Panc1 (cell line): ENCODE data around the gene PRKAB2. TPM values are rescaled to one million over a fixed set of nuclear protein-coding genes. Genes with fewer than 3 reads are reported as not detected.

Experiments used
- ATAC-seq: fragments of 200-7000 bp; cut with Tn5 transposase; 2 replicates; pipeline ENCODE4 v1.9.1; 2020; ENCODE audit warnings: mild to moderate bottlenecking, moderate library complexity
- BruUV-seq: library from RNA; stranded (reverse); fragments of 400-500 nt; replicated peaks from 2 replicates; lab custom pipeline; 2021; lab: Mats Ljungman, UMichigan
- CTCF ChIA-PET: fragments of 300-600 bp; sonication (Branson Sonifier 250); formaldehyde crosslinking; loops from one replicate; lab custom pipeline; 2022; ENCODE audit warnings: antibody characterized with exemption; lab: Charles Lee
- POLR2A ChIA-PET: fragments of 300-600 bp; sonication (Branson Sonifier 250); formaldehyde crosslinking; loops from one replicate; lab custom pipeline; 2022; ENCODE audit warnings: antibody characterized with exemption; lab: Charles Lee
- DNase-seq: peaks from one replicate; pipeline ENCODE4 v3.0.0-alpha.2; 2010; ENCODE audit warnings: low read depth, low spot score
- H3K27ac ChIP-seq: 2 replicates; pipeline ENCODE4 v1.5.1; 2011; ENCODE audit warnings: mild to moderate bottlenecking, low read length, inconsistent platforms
- H3K27me3 ChIP-seq: fragments of 200-500 bp; sonication (Bioruptor generic); 2 replicates; pipeline ENCODE4 v1.6.0; 2014; ENCODE audit warnings: low read length, inconsistent platforms; ENCODE audit not compliant: control insufficient read depth, insufficient read depth
- H3K36me3 ChIP-seq: fragments of 200-500 bp; sonication (Bioruptor generic); 2 replicates; pipeline ENCODE4 v1.5.1; 2014; ENCODE audit warnings: inconsistent platforms, mild to moderate bottlenecking, low read length, moderate library complexity; ENCODE audit not compliant: control insufficient read depth, insufficient read depth
- H3K4me1 ChIP-seq: 2 replicates; pipeline ENCODE4 v1.5.1; 2011; ENCODE audit warnings: inconsistent platforms, mild to moderate bottlenecking, low read length, moderate library complexity; ENCODE audit not compliant: control insufficient read depth, insufficient read depth
- H3K4me3 ChIP-seq, 2 experiments: 2 replicates each; pipeline ENCODE4 v1.5.1; 2011 to 2012; ENCODE audit warnings: low read depth in 2 of 2, low read length in 2 of 2, mild to moderate bottlenecking in 2 of 2, inconsistent platforms in 1 of 2, moderate library complexity in 1 of 2
- H3K9me3 ChIP-seq: fragments of 200-500 bp; sonication (Bioruptor generic); 2 replicates; pipeline ENCODE4 v1.5.1; 2014; ENCODE audit warnings: low read depth, mild to moderate bottlenecking, inconsistent platforms, low read length, moderate library complexity; ENCODE audit not compliant: control insufficient read depth, insufficient read depth
- CTCF ChIP-seq: fragments of 450-650 bp; IDR thresholded peaks from 2 replicates; pipeline ENCODE4 v1.5.1; 2017; ENCODE audit warnings: mild to moderate bottlenecking
- POLR2AphosphoS5 ChIP-seq: IDR thresholded peaks from 2 replicates; pipeline ENCODE4 v1.6.1; 2012; ENCODE audit warnings: mild to moderate bottlenecking, low read depth, low read length, moderate library complexity
- REST ChIP-seq, 2 experiments: IDR thresholded peaks; 2 replicates each; pipeline ENCODE4 v1.6.1; 2011 to 2012; ENCODE audit warnings: low read depth in 2 of 2, control low read depth in 1 of 2, low read length in 1 of 2, mild to moderate bottlenecking in 1 of 2, moderate library complexity in 1 of 2; ENCODE audit not compliant: insufficient read depth in 1 of 2
- SIN3A ChIP-seq: IDR thresholded peaks from 2 replicates; pipeline ENCODE4 v1.6.1; 2012; ENCODE audit warnings: low read depth, mild to moderate bottlenecking, low read length, moderate library complexity, borderline replicate concordance; ENCODE audit not compliant: insufficient read depth
- TCF7L2 ChIP-seq: IDR thresholded peaks from 2 replicates; pipeline ENCODE4 v1.6.1; 2011; ENCODE audit warnings: mild to moderate bottlenecking, low read depth, low read length, inconsistent platforms
- in situ Hi-C: cut with HindIII; loops from 2 replicates; pipeline ENCODE4 v1.10.0; 2016; ENCODE audit warnings: low sequenced_read_pairs, low pct_unique_long_range_greater_than_20kb
- intact Hi-C: fragments of 100-400 bp; cut with micrococcal nuclease; formaldehyde crosslinking; loops from one replicate; pipeline ENCODE4 v1.10.0; 2022; ENCODE audit not compliant: unreplicated experiment
- total RNA-seq: library from RNA; stranded (reverse); gene quantifications from one replicate; pipeline ENCODE4 v1.2.1, GENCODE V29; 2021; ENCODE audit not compliant: unreplicated experiment

PRKAB2 gene
- total RNA-seq, 1 experiment from 2014 or later: 6.6 TPM

GRCh38 chr1:147169171-147169570 is 3.1 kb downstream of the PRKAB2 start:
- Histone ChIP-seq H3K9me3 (no peaks in the 10 kb centered on the region), H3K4me1 (peaks cover 14% of the 10 kb centered on the region), H3K27ac (no peak overlapping the region), H3K4me3 (no peak overlapping the region), H3K27me3 (no peaks in the 10 kb centered on the region), H3K36me3 (peaks cover 2% of the 10 kb centered on the region; the same call in 1 of the 2 replicates)
- ChIA-PET POLR2A (no interaction called here), CTCF (no interaction called here)
- BruUV-seq: TSS peak; percentile 40
- intact Hi-C loops (no loop called here), in situ Hi-C loops (no loop called here)
- ATAC-seq (no peak), DNase-seq (no peak)
- TF ChIP-seq CTCF: no peak
- TF ChIP-seq REST (IDR thresholded peaks at IDR 0.05; ENCODE audit: insufficient read depth in 1 of 2, low read depth in 2 of 2, low read length in 1 of 2): no peak

- CTCF ChIA-PET: no interaction called here
- intact Hi-C loops (no loop called here), in situ Hi-C loops (no loop called here)
- BruUV-seq: no TSS peak
- Histone ChIP-seq H3K4me1 (peaks cover 11% of the 10 kb centered on the region), H3K27ac (no peak overlapping the region), H3K27me3 (no peaks in the 10 kb centered on the region), H3K9me3 (no peaks in the 10 kb centered on the region), H3K4me3 (no peak overlapping the region), H3K36me3 (peaks cover 2% of the 10 kb centered on the region; the same call in 1 of the 2 replicates)
- TF ChIP-seq REST (IDR thresholded peaks at IDR 0.05; ENCODE audit: insufficient read depth in 1 of 2, low read depth in 2 of 2, low read length in 1 of 2) (no peak), SIN3A (no peak), CTCF (no peak), POLR2AphosphoS5 (no peak), TCF7L2 (no peak)
- ATAC-seq: no peak
- POLR2A ChIA-PET: no interaction called here
- no peak for DNase-seq
Measured at GRCh38 chr1:147168626-147169058, 3.6 kb downstream of the PRKAB2 start.
